Endothelial cell of umbilical vein (primary cell): ENCODE data around the gene JAKMIP1.

Source experiments
- CTCF ChIP-seq, 2 donors: IDR thresholded peaks; 1 replicate in 1 of 2; 2 replicates in 1 of 2; pipeline ENCODE4 v1.5.1; 2011; ENCODE audit warnings: low read length in 2 of 2, mild to moderate bottlenecking in 2 of 2, moderate library complexity in 2 of 2, control low read depth in 1 of 2, inconsistent platforms in 1 of 2, low read depth in 1 of 2; ENCODE audit not compliant: insufficient read depth in 1 of 2; ENCODE audit errors: extremely low read depth in 1 of 2
- EZH2 ChIP-seq: IDR thresholded peaks from 2 replicates; pipeline ENCODE4 v1.6.1; 2012; ENCODE audit warnings: borderline replicate concordance, low read depth, mild to moderate bottlenecking, moderate library complexity, low read length, inconsistent platforms; ENCODE audit not compliant: severe bottlenecking
- JUN ChIP-seq: IDR thresholded peaks from 2 replicates; pipeline ENCODE4 v1.6.1; 2011; ENCODE audit warnings: borderline replicate concordance, low read depth; ENCODE audit not compliant: insufficient read length, insufficient read depth
- MYC ChIP-seq: IDR thresholded peaks from one replicate; pipeline ENCODE4 v1.6.1; 2011; ENCODE audit warnings: mild to moderate bottlenecking, low read depth, low read length
- POLR2A ChIP-seq: IDR thresholded peaks from 2 replicates; pipeline ENCODE4 v1.6.1; 2012; ENCODE audit warnings: low read depth, mild to moderate bottlenecking, control low read depth, low read length
- POLR2AphosphoS5 ChIP-seq: IDR thresholded peaks from 2 replicates; pipeline ENCODE4 v1.6.1; 2012; ENCODE audit warnings: low read depth, mild to moderate bottlenecking, control low read depth, low read length, moderate library complexity; ENCODE audit not compliant: insufficient read depth
- TF ChIP-seq, protein P1 (sequence below): IDR thresholded peaks from 2 replicates; pipeline ENCODE4 v1.6.1; 2011; ENCODE audit not compliant: insufficient read depth, insufficient read length

GRCh38 chr4:6224735-6225134 is 24.4 kb upstream of the JAKMIP1 start:
- no peak for TF ChIP-seq CTCF (IDR thresholded peaks at IDR 0.05; ENCODE audit: extremely low read depth in 1 of 2, insufficient read depth in 1 of 2, low read depth in 1 of 2, low read length in 2 of 2)
- TF ChIP-seq POLR2A: no peak
- TF ChIP-seq MYC: no peak
- no peak for TF ChIP-seq JUN
- TF ChIP-seq POLR2AphosphoS5: no peak
- TF ChIP-seq, protein P1, sequence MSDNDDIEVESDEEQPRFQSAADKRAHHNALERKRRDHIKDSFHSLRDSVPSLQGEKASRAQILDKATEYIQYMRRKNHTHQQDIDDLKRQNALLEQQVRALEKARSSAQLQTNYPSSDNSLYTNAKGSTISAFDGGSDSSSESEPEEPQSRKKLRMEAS: no peak
- no peak for TF ChIP-seq EZH2
